ENCODE data around the gene HPCAL1.

HPCAL1 gene

DNA sequence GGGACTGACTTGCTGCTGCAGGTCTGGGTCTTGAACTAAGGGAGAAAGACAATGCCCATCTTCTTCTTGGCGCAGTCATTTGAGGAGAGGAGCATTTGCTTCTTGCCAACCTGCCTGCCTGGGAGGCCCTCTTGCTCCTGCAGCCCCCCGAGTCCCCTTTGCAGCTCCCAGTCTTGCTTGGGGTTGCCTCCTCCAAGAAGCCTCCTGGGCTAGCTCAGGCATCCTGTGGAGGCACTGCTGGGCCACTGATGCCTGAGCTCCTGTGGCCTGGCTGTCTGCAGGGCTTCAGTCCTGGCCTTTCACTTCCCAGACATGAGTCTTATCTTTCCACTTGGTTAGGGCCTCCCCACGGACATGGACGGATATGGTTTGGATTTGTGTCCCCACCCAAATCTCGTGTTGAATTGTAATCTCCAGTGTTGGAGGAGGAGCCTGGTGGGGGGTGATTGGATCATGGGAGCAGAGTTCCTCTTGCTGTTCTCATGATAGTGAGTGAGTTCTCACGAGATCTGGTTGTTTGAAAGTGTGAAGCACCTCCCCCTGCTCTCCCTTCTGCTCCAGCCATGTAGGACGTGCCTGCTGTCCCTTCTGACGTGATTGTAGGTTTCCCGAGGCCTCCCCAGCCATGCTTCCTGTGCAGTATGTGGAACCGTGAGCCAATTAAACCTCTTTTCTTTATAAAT lies 17.3 kb downstream of the HPCAL1 start:
- DNase-seq (ENCODE audit: insufficient read length, low spot score) (no peak), FAIRE-seq (no peak)
- TF ChIP-seq PAX5 (IDR thresholded peaks at IDR 0.05; ENCODE audit: insufficient read depth, low read length, severe bottlenecking) = no peak
- TF ChIP-seq POU2F2 (IDR thresholded peaks at IDR 0.05; ENCODE audit: low read depth, low read length) = no peak
- TF ChIP-seq POLR2A (IDR thresholded peaks at IDR 0.05; ENCODE audit: low read depth, low read length) = no peak
- TF ChIP-seq SPI1 (IDR thresholded peaks at IDR 0.05; ENCODE audit: low read depth, low read length) = no peak
- no peak for TF ChIP-seq TAF1 (IDR thresholded peaks at IDR 0.05; ENCODE audit: low read depth, low read length)
- TF ChIP-seq POLR2AphosphoS5 (IDR thresholded peaks at IDR 0.05; ENCODE audit: low read depth, low read length) = no peak

GRCh38 chr2:10320575-10320931 lies 17.8 kb downstream of the HPCAL1 start:
- FAIRE-seq = no peak
- no peak for DNase-seq (ENCODE audit: insufficient read length, low spot score)
- no peak for TF ChIP-seq POLR2A (IDR thresholded peaks at IDR 0.05; ENCODE audit: low read depth, low read length)
- no peak for TF ChIP-seq SPI1 (IDR thresholded peaks at IDR 0.05; ENCODE audit: low read depth, low read length)
- no peak for TF ChIP-seq PAX5 (IDR thresholded peaks at IDR 0.05; ENCODE audit: insufficient read depth, low read length, severe bottlenecking)
- no peak for TF ChIP-seq POLR2AphosphoS5 (IDR thresholded peaks at IDR 0.05; ENCODE audit: low read depth, low read length)
- TF ChIP-seq TAF1 (IDR thresholded peaks at IDR 0.05; ENCODE audit: low read depth, low read length) = no peak
- no peak for TF ChIP-seq POU2F2 (IDR thresholded peaks at IDR 0.05; ENCODE audit: low read depth, low read length)

- TF ChIP-seq PAX5 (IDR thresholded peaks at IDR 0.05; ENCODE audit: insufficient read depth, low read length, severe bottlenecking) (no peak), POU2F2 (IDR thresholded peaks at IDR 0.05; ENCODE audit: low read depth, low read length) (no peak), TAF1 (IDR thresholded peaks at IDR 0.05; ENCODE audit: low read depth, low read length) (no peak), POLR2AphosphoS5 (IDR thresholded peaks at IDR 0.05; ENCODE audit: low read depth, low read length) (no peak), SPI1 (IDR thresholded peaks at IDR 0.05; ENCODE audit: low read depth, low read length) (no peak), POLR2A (IDR thresholded peaks at IDR 0.05; ENCODE audit: low read depth, low read length) (no peak)
- DNase-seq (ENCODE audit: insufficient read length, low spot score) = no peak
- FAIRE-seq = no peak
Observed at GRCh38 chr2:10320933-10321332, 18.2 kb downstream of the HPCAL1 start.

DNA sequence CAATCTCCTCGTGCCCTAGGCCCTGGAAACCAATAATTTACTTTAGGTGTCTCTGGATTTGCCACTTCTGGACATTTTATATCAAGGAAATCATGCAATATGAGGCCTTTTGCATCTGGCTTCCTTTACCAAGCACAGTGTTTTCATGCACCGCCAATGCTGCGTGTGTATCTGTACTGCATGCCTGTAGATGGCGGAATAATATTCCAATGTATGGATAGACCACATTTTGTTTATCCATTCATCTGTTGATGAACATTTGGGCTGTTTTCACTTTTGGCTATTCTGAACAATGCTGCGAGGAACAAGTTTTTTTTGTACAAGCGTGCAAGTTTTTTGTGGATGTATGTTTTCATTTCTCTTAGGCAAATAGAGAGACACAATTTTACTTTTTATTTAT lies 18.9 kb downstream of the HPCAL1 start:
- FAIRE-seq = no peak

DNA sequence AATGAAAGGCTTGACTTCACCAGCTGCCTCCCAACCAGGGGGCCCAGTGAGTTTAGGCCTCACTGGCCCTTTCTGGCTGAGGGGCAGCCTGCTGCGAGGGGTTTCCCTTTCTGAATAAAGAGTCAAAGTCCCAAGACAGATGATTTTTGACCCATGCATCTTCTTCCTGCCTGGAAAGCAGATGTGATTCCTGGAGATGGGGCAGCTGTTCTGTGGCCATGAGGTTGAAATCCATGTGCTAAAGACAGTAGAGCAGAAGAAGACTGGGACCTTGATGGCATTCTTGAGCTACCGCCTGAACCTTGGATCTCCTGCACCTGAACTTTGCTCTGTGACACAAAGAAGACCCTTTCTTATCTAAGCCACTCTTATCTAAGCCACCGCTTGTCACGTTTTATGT lies 19.8 kb downstream of the HPCAL1 start:
- FAIRE-seq (no peak), DNase-seq (ENCODE audit: insufficient read length, low spot score) (no peak)
- TF ChIP-seq PAX5 (IDR thresholded peaks at IDR 0.05; ENCODE audit: insufficient read depth, low read length, severe bottlenecking) = no peak
- TF ChIP-seq POLR2A (IDR thresholded peaks at IDR 0.05; ENCODE audit: low read depth, low read length) = no peak
- no peak for TF ChIP-seq SPI1 (IDR thresholded peaks at IDR 0.05; ENCODE audit: low read depth, low read length)
- no peak for TF ChIP-seq TAF1 (IDR thresholded peaks at IDR 0.05; ENCODE audit: low read depth, low read length)
- no peak for TF ChIP-seq POLR2AphosphoS5 (IDR thresholded peaks at IDR 0.05; ENCODE audit: low read depth, low read length)
- TF ChIP-seq POU2F2 (IDR thresholded peaks at IDR 0.05; ENCODE audit: low read depth, low read length) = no peak

More for the DNA sequence above, 18.9 kb downstream of the HPCAL1 start:
- TF ChIP-seq POLR2AphosphoS5 (IDR thresholded peaks at IDR 0.05; ENCODE audit: low read depth, low read length) = no peak
- TF ChIP-seq SPI1 (IDR thresholded peaks at IDR 0.05; ENCODE audit: low read depth, low read length) = no peak
- TF ChIP-seq TAF1 (IDR thresholded peaks at IDR 0.05; ENCODE audit: low read depth, low read length) = no peak
- TF ChIP-seq POLR2A (IDR thresholded peaks at IDR 0.05; ENCODE audit: low read depth, low read length) = no peak
- TF ChIP-seq POU2F2 (IDR thresholded peaks at IDR 0.05; ENCODE audit: low read depth, low read length) = no peak
- no peak for TF ChIP-seq PAX5 (IDR thresholded peaks at IDR 0.05; ENCODE audit: insufficient read depth, low read length, severe bottlenecking)
- no peak for DNase-seq (ENCODE audit: insufficient read length, low spot score)

DNA sequence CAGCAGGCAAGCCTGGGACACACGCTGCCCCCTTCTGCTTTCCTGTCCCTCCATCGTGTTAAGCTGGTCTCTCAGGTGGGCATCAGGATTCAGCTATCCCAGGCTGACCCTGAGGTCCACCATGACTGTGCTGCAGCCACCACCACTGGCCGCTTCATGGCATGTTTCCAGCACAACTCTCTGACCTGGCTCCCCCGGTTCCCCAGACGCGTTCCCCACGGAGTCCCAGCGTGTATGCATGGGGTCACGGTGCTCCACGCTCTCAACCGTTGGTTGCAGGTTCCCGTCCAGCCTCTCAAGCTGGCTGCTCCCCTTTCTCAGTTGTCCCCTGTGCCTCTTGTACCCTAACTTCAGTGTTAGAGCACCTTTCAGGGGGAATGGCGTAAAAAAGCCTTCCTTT lies 20.3 kb downstream of the HPCAL1 start:
- FAIRE-seq (no peak), DNase-seq (ENCODE audit: insufficient read length, low spot score) (no peak)
- TF ChIP-seq POU2F2 (IDR thresholded peaks at IDR 0.05; ENCODE audit: low read depth, low read length) = no peak
- no peak for TF ChIP-seq POLR2AphosphoS5 (IDR thresholded peaks at IDR 0.05; ENCODE audit: low read depth, low read length)
- no peak for TF ChIP-seq PAX5 (IDR thresholded peaks at IDR 0.05; ENCODE audit: insufficient read depth, low read length, severe bottlenecking)
- no peak for TF ChIP-seq POLR2A (IDR thresholded peaks at IDR 0.05; ENCODE audit: low read depth, low read length)
- TF ChIP-seq SPI1 (IDR thresholded peaks at IDR 0.05; ENCODE audit: low read depth, low read length) = no peak
- TF ChIP-seq TAF1 (IDR thresholded peaks at IDR 0.05; ENCODE audit: low read depth, low read length) = no peak

- TF ChIP-seq POU2F2 (IDR thresholded peaks at IDR 0.05; ENCODE audit: low read depth, low read length) = no peak
- no peak for TF ChIP-seq POLR2AphosphoS5 (IDR thresholded peaks at IDR 0.05; ENCODE audit: low read depth, low read length)
- TF ChIP-seq SPI1 (IDR thresholded peaks at IDR 0.05; ENCODE audit: low read depth, low read length) = no peak
- no peak for TF ChIP-seq POLR2A (IDR thresholded peaks at IDR 0.05; ENCODE audit: low read depth, low read length)
- TF ChIP-seq TAF1 (IDR thresholded peaks at IDR 0.05; ENCODE audit: low read depth, low read length) = no peak
- TF ChIP-seq PAX5 (IDR thresholded peaks at IDR 0.05; ENCODE audit: insufficient read depth, low read length, severe bottlenecking) = no peak
- DNase-seq (ENCODE audit: insufficient read length, low spot score) (no peak), FAIRE-seq (no peak)
Observed at GRCh38 chr2:10323535-10323934, 20.8 kb downstream of the HPCAL1 start.

DNA sequence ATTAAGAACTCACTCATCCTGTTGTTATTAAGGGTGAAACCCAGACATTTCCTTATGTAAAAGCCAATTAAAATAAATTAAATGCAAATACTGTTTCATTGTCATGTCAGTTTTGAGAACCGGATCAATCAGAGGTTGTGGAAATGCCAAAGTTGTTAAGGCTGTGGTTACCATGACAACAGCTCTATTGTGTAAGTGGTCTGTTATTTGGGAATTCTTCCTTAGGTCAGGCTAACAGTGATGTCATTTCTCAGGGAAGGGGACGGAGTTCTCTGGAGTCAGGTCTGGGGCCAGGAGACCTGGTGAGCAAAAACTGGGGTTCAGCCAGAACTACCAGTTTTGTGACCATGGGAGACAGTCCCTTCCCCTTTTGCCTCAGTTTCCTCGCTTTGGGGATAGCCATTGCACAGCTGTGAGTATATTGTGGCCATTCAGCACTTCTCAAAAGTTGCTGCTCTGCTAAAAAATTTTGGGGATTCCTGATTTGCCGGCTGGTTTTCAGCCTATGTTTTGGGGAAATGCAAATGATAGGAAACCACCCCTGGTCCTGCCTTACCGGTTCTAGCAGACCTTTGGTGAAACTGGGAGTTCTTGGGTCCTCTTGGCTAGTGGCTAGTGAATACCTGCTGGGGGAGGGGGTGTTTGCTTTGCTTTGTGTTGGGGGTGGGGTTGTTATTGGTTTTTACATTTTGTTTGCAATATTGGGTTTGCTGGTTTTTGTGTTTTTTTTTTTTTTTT lies 21.6 kb downstream of the HPCAL1 start:
- DNase-seq (ENCODE audit: insufficient read length, low spot score) = no peak
- FAIRE-seq = no peak
- no peak for TF ChIP-seq SPI1 (IDR thresholded peaks at IDR 0.05; ENCODE audit: low read depth, low read length)
- TF ChIP-seq PAX5 (IDR thresholded peaks at IDR 0.05; ENCODE audit: insufficient read depth, low read length, severe bottlenecking) = no peak
- TF ChIP-seq POLR2A (IDR thresholded peaks at IDR 0.05; ENCODE audit: low read depth, low read length) = no peak
- TF ChIP-seq POU2F2 (IDR thresholded peaks at IDR 0.05; ENCODE audit: low read depth, low read length) = no peak
- TF ChIP-seq POLR2AphosphoS5 (IDR thresholded peaks at IDR 0.05; ENCODE audit: low read depth, low read length) = no peak
- no peak for TF ChIP-seq TAF1 (IDR thresholded peaks at IDR 0.05; ENCODE audit: low read depth, low read length)

Measured in GM12891 (cell line).